Stimulated activated CD8-positive, alpha-beta memory T cell treated with anti-CD3 and anti-CD28 coated beads, Interleukin-15, amount 100 ng/mL, for 4 hours (primary cell): ENCODE data around the gene OR2V1.
"Not testable (repeated sequence)": the region's sequence is repeated elsewhere in the genome, so short reads cannot be mapped to it uniquely, and the experiment has no call there.

Experiments used
- DNase-seq, 2 donors: peaks; one replicate each; pipeline ENCODE4 v3.0.0-alpha.2; 2020; ENCODE audit warnings: low read depth in 2 of 2

OR2V1 gene

GRCh38 chr5:181160152-181160754 lies 29.3 kb upstream of the OR2V1 start:
- DNase-seq = peak; percentile 54 to 78

GRCh38 chr5:181159286-181160151 lies 28.6 kb upstream of the OR2V1 start:
- DNase-seq = peak; percentile 69 to 83

DNA sequence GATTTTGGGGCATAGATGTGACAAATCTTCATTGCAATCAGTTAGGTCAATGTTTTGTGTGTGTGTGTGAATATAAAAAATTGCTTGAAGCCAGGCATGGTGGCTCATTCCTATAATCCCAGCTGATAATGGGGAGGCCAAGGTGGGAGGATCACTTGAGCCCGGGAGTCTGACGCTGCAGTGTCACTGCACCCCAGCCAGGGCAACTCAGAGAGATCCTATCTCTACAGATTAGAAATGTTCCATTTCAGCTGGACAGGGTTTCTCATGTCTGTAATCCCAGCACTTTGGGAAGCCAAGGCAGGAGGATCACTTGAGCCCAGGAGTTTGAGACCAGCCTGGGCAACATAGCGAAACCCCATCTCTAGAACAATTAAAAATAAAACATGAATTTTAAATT lies 27.9 kb upstream of the OR2V1 start:
- DNase-seq = no peak

GRCh38 chr5:181156758-181157157 lies 25.8 kb upstream of the OR2V1 start:
- DNase-seq = no peak

DNA sequence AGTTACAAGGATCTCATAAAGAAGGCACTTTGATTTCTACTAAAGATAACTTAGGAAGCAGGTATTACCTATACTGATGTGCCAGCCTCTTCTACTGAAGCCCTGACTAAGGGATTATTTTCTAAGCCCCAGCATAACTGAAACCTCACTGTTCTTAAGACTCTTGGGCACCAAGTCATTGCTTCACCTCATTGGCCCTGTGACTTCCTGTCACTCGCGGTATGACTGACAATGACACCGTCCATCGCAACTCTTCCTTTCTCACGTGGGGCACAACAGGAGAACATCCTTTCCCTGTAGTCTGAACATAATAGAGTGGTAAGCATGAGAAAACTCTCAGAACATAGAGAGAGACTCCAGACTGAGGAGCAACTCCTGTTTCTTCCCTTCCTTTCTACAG lies 22.8 kb upstream of the OR2V1 start:
- DNase-seq = no peak

- no peak for DNase-seq
These were observed 21.4 kb upstream of the OR2V1 start for GRCh38 chr5:181152406-181152805.

- no peak for DNase-seq
These were observed 20.2 kb upstream of the OR2V1 start for GRCh38 chr5:181151146-181151545.

DNA sequence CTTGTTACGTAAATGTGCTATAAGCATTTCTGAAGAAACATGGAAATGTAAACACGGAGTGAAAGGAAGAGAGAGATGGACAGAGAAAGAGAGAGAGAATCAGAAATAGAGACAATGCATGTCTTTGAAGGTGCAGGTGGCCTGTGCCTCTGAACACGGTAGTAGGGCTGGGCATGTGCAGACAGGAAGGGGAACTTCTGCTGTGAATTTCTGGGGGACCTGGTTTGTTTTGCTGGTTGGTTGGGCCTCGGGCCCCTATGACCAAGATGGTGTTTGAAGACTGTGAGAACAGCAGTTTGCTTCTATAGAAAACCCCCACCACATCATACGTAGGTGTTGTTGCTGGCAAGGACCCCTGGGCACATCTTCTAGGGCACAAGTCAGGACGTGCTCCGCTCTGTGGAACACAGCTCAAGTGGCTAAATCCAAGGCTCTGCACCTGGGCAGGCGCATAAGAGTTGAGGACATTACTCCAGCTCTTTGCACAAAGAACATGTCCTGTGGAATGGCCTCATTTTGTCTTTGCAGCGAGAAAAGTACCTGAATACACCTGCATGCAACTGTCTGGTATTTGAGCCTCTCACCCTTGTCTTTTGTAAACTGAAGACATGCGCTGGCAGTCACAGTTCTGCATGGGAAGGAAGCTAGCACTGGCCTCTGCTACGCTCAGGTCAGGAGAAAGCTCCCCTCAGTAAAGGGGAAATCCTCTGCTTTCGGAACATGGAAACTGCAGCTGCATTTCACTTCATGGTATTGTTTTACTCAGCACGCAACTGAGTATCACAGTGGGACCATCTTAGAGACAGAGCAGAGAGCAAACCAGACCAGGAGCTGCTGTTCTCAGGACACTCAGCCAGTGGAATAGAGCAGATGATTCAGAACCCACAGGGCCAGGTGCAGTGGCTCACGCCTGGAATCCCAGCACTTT lies 19.1 kb upstream of the OR2V1 start:
- no peak for DNase-seq

DNA sequence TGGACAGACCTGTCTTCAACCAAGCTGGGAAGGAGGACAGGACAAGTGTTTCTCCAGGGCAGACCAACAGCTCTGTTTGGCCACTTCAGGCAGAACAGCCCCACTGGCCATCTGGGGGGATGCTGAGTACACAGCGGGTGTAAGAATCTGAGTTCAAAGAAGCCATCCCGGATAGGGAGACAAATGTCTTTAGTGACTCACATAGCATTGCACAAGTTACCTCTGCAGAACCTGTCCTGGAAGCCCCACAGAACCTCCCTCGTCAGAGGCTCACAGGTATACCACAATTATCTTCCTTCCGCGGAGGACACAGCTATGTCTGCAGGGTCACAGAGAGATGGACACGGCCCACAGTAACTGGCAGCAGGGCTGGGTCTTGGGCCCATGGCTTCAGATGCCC lies 18.4 kb upstream of the OR2V1 start:
- DNase-seq = no peak

GRCh38 chr5:181146927-181147636 lies 16.1 kb upstream of the OR2V1 start, which contains the start of gene OR2V2:
Gene OR2V2 (plus strand): TSS chr5:181147586. CDS start chr5:181154943, 7,357 bp downstream.
- not testable (repeated sequence) for DNase-seq

GRCh38 chr5:181145133-181145532 lies 14.2 kb upstream of the OR2V1 start:
- DNase-seq = no peak

DNA sequence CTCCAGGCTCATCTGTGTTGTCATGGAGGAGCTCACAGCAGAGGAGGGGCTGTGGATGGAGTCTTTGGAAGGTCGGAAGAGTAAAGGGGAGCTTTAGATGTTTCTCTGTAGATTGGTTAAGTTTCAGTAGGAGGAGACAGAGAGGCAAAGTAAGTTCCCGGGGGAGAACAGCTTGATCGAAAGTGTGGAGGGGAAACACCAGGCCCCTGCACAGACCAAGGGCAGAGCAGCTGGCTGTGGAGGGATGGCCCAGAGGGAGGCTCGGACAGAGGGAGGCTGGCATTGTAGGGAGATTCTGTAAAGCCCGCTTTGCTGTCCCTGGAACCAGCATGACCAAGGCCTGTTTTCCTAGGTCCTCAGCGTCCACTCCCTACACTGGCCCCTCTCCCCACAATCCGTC lies 11.1 kb upstream of the OR2V1 start:
- no peak for DNase-seq

- DNase-seq = no peak
These were observed 9.8 kb upstream of the OR2V1 start for GRCh38 chr5:181140766-181141165.

DNA sequence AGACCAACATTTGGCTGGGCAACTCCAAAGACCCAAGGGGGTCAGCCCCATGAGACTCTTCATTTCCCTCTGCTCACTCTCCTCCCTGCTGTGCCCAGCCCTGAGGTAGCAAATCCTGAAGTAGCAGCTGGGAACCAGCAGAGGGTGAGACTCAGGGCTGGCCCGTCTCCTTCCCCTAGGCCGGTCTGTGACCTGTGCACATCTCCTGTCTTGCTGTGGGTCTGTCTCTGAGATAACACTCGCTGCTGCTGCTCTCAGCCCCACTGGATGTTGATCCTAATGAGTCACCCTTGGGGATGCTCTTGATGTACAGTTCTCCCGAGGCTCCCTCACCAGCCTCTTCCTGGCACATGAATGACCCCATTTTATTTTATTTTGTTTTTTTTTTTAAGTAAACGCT lies 7.3 kb upstream of the OR2V1 start:
- no peak for DNase-seq

DNA sequence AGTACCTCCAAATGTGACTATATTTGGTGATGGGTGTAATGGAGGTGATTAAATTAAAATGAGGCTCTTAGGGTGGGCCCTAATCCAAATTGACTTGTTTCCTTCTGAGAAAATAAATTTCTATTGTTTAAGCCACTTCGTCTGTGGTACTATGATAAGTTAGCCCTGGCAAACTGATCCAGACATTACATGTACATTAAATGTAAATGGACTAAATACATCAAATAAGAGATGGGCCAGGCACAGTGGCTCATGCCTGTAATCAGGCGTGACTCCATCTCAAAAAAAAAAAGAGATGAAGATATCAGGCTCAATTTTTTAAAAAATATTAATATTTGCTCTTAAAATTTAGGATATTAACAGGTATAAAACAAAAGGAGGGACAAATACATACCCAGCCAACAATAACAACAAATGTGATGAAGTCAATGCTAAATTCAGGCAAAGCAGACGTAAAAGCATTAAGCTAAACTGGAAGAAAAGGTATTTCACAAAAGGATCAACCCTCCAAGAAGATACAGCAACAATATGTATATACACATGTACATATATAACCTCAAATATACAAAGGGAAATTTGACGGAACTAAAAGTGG lies 5.5 kb upstream of the OR2V1 start:
- DNase-seq = no peak

DNA sequence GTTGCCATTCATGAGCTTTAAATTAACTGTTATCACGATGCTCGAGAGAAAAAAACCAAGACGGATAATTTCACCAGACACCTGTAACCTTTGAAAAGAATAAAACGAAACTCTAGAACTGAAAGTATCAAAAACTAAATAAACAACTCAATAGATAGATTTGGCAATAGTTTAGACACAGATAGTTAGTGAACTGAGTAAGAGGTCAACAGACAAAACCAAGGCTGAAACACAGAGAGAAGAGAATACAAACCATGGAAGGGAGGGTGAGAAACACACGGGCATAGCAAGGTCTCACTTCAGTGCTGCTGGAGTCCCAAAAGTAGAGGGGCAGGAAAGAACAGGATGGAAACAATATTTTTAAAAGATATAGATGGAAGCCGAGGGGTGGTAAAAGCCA lies 3.3 kb upstream of the OR2V1 start:
- DNase-seq = no peak

DNA sequence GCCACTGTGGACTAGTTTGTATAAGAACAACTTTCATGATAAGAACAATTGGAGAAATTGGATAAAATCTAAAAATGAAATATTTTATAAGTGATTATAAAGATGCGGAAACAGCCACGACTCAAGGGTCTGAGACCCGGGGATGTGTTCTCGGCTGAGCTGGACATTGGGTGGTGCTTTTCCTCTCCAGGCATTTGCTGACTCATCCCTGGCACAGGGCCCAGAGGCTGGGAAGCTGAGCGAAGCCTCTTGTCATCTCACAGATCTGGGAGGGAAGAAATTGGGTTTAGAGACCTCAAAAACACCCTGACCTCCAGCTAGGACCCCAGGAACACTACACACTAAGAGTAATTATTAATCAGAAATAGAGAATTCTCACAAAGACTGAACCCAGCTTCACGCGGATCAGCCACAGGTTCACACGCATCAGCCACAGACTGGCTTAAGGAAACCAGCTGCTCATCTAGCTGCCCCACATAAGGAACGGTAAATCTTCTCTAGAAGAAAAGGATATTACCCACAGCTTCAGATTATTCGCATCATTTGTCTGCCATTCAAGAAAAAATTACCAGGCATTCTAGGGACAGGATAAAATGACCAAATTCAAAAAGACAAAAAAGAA lies 2.8 kb upstream of the OR2V1 start:
- no peak for DNase-seq

- no peak for DNase-seq
These were observed 2.1 kb upstream of the OR2V1 start for GRCh38 chr5:181133083-181133482.

DNA sequence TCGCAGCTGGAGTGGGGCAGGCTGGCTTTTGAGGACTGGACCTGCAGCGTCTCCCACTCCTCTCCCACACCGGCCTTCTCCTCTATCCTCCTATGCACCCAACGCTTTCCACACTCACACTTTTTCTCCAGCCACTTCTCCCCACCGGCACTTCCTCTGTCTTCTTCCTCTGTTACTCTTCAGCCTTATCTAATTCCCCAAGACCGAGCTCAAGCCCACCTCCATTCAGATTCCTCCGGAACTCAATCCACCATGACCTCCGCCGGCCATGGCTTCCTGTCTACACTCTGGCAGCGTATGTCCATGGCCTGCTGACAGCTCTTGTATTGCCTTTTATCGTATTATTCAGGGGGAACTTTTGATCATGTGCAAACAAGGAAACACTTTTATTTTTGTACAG lies 545 bp upstream of the OR2V1 start:
- DNase-seq = no peak

DNA sequence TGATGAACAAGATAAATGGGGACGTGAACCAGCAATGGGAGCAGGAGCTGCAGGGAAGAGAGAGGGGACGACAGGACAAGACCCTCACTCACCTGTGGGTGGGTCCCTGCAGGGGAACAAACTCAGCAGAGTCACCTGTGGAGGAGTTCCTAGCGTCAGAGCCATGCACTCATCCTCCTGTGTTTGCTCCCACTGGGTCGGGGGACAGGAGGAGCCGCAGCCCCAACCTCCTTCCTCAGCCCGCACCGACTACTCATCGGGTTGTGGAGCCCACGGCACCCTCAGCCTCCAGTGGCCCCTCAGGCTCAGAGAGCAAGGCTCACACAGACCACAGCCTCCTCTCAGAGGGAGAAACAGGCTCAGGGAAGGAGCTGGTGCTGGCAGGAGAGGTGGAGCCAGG lies 888 bp downstream of the OR2V1 start:
- DNase-seq = not testable (repeated sequence)

- no peak for DNase-seq
These were observed 1.4 kb downstream of the OR2V1 start for GRCh38 chr5:181129601-181130000.
